SK-N-SH treated with all-trans-retinoic acid at 6 μM for 48 hours (cell line): ENCODE measurements around the gene CSF1R.
A peak's percentile ranks its signal among the peaks of the same experiment; 100 is the strongest.

ENCODE experiments used
- ATAC-seq: fragments of 200-7000 bp; cut with Tn5 transposase; 3 replicates; pipeline ENCODE4 v1.9.1; 2020; ENCODE audit warnings: mild to moderate bottlenecking, moderate library complexity
- BACH2 ChIP-seq: fragments of 250-450 bp; sonication (Bioruptor Pico); IDR thresholded peaks from 2 replicates; pipeline ENCODE4 v1.9.0; 2021; ENCODE audit warnings: mild to moderate bottlenecking, borderline replicate concordance
- CREB5 ChIP-seq: fragments of 250-450 bp; sonication (Bioruptor Pico); IDR thresholded peaks from 2 replicates; pipeline ENCODE4 v1.5.1; 2020; ENCODE audit warnings: low read depth, mild to moderate bottlenecking, moderate library complexity
- CSDC2 ChIP-seq: fragments of 250-450 bp; sonication (Bioruptor Pico); IDR thresholded peaks from 2 replicates; pipeline ENCODE4 v1.5.0; 2020; ENCODE audit warnings: mild to moderate bottlenecking, moderate library complexity
- CSRNP3 ChIP-seq: fragments of 250-450 bp; sonication (Bioruptor Pico); IDR thresholded peaks from 2 replicates; pipeline ENCODE4 v1.5.1; 2021; ENCODE audit warnings: mild to moderate bottlenecking, moderate library complexity
- ESRRG ChIP-seq: fragments of 250-450 bp; sonication (Bioruptor Pico); IDR thresholded peaks from 2 replicates; pipeline ENCODE4 v1.6.1; 2021; ENCODE audit warnings: mild to moderate bottlenecking
- GLIS3 ChIP-seq: fragments of 250-450 bp; sonication (Bioruptor Pico); IDR thresholded peaks from 2 replicates; pipeline ENCODE4 v1.5.0; 2020; ENCODE audit warnings: mild to moderate bottlenecking, moderate library complexity
- ISL1 ChIP-seq: fragments of 250-450 bp; sonication (Bioruptor Pico); IDR thresholded peaks from 2 replicates; pipeline ENCODE4 v2.1.2; 2022; ENCODE audit warnings: mild to moderate bottlenecking, moderate library complexity
- PATZ1 ChIP-seq: fragments of 250-450 bp; sonication (Bioruptor Pico); IDR thresholded peaks from 2 replicates; pipeline ENCODE4 v1.8.0; 2020; ENCODE audit warnings: mild to moderate bottlenecking, moderate library complexity, borderline replicate concordance
- PPARA ChIP-seq: fragments of 250-450 bp; sonication (Bioruptor Pico); IDR thresholded peaks from 2 replicates; pipeline ENCODE4 v1.5.0; 2020; ENCODE audit warnings: mild to moderate bottlenecking, borderline replicate concordance
- TCF4 ChIP-seq: fragments of 250-450 bp; sonication (Bioruptor Pico); IDR thresholded peaks from 2 replicates; pipeline ENCODE4 v1.8.0; 2021; ENCODE audit warnings: mild to moderate bottlenecking, moderate library complexity, borderline replicate concordance
- TOX ChIP-seq: fragments of 250-450 bp; sonication (Bioruptor Pico); IDR thresholded peaks from 2 replicates; pipeline ENCODE4 v1.8.0; 2021; ENCODE audit warnings: mild to moderate bottlenecking, moderate library complexity, borderline replicate concordance
- ZC3H10 ChIP-seq: fragments of 250-450 bp; sonication (Bioruptor Pico); IDR thresholded peaks from 2 replicates; pipeline ENCODE4 v1.5.1; 2021; ENCODE audit warnings: mild to moderate bottlenecking, moderate library complexity
- ZFP3 ChIP-seq: fragments of 250-450 bp; sonication (Bioruptor Pico); IDR thresholded peaks from 2 replicates; pipeline ENCODE4 v1.5.0; 2020; ENCODE audit warnings: mild to moderate bottlenecking, moderate library complexity
- ZFP30 ChIP-seq: fragments of 450-650 bp; formaldehyde crosslinking; IDR thresholded peaks from 2 replicates; pipeline ENCODE4 v1.5.0; 2022; ENCODE audit warnings: mild to moderate bottlenecking, moderate library complexity
- ZNF565 ChIP-seq: fragments of 450-650 bp; formaldehyde crosslinking; conservative IDR thresholded peaks from 2 replicates; pipeline ENCODE4 v1.5.0; 2020; ENCODE audit warnings: low read depth, mild to moderate bottlenecking, moderate library complexity
- ZNF8 ChIP-seq: fragments of 450-650 bp; formaldehyde crosslinking; IDR thresholded peaks from 2 replicates; pipeline ENCODE4 v1.5.0; 2020; ENCODE audit warnings: mild to moderate bottlenecking, moderate library complexity
- TF ChIP-seq, protein P1 (sequence below): fragments of 250-450 bp; sonication (Bioruptor Pico); IDR thresholded peaks from 2 replicates; pipeline ENCODE4 v1.8.0; 2021; ENCODE audit warnings: low read depth, mild to moderate bottlenecking, moderate library complexity, borderline replicate concordance
- TF ChIP-seq, protein P2 (sequence below): fragments of 250-450 bp; sonication (Bioruptor Pico); IDR thresholded peaks from 2 replicates; pipeline ENCODE4 v1.5.0; 2020; ENCODE audit warnings: mild to moderate bottlenecking, moderate library complexity

CSF1R gene

DNA sequence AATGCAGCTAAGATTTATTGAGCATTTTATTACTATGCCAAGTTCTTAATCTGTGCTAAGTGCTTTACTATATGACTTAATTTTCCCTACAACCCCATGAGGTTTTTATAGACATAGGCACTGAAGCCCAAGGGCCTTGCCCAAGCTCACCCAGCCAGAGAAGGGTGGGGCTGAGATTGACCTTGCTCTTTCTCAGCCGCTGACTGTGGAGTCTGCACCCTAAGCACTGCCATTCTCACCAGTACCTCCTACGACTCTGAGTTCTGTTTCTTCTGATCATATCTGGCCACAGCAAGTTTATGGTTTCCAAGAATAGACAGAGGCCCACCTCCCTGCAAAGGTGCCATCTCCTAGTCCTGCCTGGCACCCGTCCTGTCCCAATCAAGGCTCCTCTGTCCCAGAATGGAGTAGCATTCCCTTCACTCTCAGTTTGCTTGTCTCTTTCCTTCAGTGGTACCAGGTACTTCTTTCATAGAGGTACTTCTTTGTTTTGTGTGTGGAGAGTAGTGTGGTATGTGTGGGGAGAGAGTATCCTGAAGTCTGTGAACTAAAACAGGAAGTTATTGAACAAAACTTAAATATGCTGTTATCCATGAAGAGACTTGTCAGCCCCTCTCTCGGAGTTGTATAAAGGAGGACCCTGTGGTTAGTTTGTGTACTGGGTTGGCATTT is 42.6 kb downstream of the CSF1R start:
- TF ChIP-seq CSDC2 (no peak), PPARA (CRISPR knock-in tag) (no peak), PATZ1 (CRISPR knock-in tag) (no peak), ESRRG (CRISPR knock-in tag) (no peak), CREB5 (CRISPR knock-in tag) (no peak), ISL1 (no peak), ZNF8 (CRISPR knock-in tag) (no peak), ZFP3 (no peak), GLIS3 (CRISPR knock-in tag) (no peak), ZNF565 (no peak), TOX (CRISPR knock-in tag) (no peak), ZFP30 (CRISPR knock-in tag) (no peak), TCF4 (no peak)
- TF ChIP-seq, protein P1, sequence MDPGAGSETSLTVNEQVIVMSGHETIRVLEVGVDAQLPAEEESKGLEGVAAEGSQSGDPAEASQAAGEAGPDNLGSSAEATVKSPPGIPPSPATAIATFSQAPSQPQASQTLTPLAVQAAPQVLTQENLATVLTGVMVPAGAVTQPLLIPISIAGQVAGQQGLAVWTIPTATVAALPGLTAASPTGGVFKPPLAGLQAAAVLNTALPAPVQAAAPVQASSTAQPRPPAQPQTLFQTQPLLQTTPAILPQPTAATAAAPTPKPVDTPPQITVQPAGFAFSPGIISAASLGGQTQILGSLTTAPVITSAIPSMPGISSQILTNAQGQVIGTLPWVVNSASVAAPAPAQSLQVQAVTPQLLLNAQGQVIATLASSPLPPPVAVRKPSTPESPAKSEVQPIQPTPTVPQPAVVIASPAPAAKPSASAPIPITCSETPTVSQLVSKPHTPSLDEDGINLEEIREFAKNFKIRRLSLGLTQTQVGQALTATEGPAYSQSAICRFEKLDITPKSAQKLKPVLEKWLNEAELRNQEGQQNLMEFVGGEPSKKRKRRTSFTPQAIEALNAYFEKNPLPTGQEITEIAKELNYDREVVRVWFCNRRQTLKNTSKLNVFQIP (CRISPR knock-in tag), result no peak
- TF ChIP-seq, all 23 proteins: peak for 0
- peak; percentile 25 for ATAC-seq

- TF ChIP-seq CSDC2 (no peak), ISL1 (no peak), PPARA (CRISPR knock-in tag) (no peak), CREB5 (CRISPR knock-in tag) (no peak), CSRNP3 (CRISPR knock-in tag) (no peak), GLIS3 (CRISPR knock-in tag) (no peak), BACH2 (CRISPR knock-in tag) (no peak), TCF4 (no peak), ZFP3 (no peak), ZNF8 (CRISPR knock-in tag) (no peak), ZC3H10 (CRISPR knock-in tag) (no peak), ZNF565 (no peak), ZFP30 (CRISPR knock-in tag) (no peak), ESRRG (CRISPR knock-in tag) (no peak)
- TF ChIP-seq, protein P2, sequence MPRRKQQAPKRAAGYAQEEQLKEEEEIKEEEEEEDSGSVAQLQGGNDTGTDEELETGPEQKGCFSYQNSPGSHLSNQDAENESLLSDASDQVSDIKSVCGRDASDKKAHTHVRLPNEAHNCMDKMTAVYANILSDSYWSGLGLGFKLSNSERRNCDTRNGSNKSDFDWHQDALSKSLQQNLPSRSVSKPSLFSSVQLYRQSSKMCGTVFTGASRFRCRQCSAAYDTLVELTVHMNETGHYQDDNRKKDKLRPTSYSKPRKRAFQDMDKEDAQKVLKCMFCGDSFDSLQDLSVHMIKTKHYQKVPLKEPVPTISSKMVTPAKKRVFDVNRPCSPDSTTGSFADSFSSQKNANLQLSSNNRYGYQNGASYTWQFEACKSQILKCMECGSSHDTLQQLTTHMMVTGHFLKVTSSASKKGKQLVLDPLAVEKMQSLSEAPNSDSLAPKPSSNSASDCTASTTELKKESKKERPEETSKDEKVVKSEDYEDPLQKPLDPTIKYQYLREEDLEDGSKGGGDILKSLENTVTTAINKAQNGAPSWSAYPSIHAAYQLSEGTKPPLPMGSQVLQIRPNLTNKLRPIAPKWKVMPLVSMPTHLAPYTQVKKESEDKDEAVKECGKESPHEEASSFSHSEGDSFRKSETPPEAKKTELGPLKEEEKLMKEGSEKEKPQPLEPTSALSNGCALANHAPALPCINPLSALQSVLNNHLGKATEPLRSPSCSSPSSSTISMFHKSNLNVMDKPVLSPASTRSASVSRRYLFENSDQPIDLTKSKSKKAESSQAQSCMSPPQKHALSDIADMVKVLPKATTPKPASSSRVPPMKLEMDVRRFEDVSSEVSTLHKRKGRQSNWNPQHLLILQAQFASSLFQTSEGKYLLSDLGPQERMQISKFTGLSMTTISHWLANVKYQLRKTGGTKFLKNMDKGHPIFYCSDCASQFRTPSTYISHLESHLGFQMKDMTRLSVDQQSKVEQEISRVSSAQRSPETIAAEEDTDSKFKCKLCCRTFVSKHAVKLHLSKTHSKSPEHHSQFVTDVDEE, result no peak
- TF ChIP-seq, protein P1 (CRISPR knock-in tag), result no peak
- no peak for ATAC-seq
Measured at GRCh38 chr5:150042459-150042858, 43.9 kb downstream of the CSF1R start.
